Jurkat, Clone E6-1 (cell line): Measurements from ENCODE around the gene OR2F2. TPM values are rescaled to one million over a fixed set of nuclear protein-coding genes. Genes with fewer than 3 reads are reported as not detected.

Experiments used
- DNase-seq: peaks from one replicate; pipeline ENCODE4 v3.0.0-alpha.2; 2011; ENCODE audit warnings: low read depth, low spot score
- H3K4me3 ChIP-seq: 2 replicates; pipeline ENCODE4 v1.5.1; 2011; ENCODE audit warnings: mild to moderate bottlenecking, low read length, control low read depth, moderate library complexity
- polyA plus RNA-seq: library from polyadenylated mRNA; unstranded; fragments of >200 nt; gene quantifications from one replicate; pipeline ENCODE4 v1.2.1, GENCODE V29; 2012; ENCODE audit warnings: missing spikeins; ENCODE audit not compliant: insufficient read length, insufficient read depth

OR2F2 gene, protein sequence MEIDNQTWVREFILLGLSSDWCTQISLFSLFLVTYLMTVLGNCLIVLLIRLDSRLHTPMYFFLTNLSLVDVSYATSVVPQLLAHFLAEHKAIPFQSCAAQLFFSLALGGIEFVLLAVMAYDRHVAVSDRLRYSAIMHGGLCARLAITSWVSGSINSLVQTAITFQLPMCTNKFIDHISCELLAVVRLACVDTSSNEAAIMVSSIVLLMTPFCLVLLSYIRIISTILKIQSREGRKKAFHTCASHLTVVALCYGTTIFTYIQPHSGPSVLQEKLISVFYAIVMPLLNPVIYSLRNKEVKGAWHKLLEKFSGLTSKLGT
- polyA plus RNA-seq: not detected

DNA sequence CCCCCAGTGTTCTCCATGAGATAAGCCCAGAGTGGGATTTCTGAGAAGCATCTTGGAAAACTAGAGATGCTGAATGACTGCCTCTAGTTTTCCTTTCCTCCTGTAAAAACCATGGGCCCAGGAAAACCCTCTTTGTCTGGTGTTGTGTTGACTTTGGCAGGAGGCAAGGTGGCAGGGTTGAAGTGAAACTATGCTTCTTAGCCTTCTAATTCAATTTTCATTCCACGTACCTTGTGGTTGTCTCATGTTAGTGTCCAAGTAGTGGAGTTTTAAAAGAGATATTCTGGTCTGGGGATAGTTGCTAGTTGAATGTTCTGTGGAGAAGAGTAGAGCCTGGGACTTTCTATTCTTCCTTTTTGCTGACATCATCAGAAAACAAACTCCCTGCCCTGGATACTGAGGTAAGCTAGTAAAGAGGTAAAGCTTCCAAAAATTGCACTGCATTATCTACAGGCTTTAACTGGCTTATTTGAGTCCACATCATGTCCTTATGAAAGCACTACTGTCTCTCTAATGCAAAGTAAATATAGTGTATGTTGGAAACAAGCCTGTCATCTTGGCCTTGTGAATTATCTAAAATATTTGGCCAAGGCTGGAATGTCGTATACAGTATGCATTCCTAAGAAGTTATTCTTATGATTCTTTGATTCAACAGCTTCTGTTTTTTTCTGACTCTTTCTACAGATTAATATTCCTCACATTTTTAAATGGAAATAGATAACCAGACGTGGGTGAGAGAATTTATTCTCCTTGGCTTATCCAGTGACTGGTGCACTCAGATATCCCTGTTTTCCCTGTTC lies at the start of gene OR2F2:
OR2F2 (plus strand) TSS at position 708 of the 800 bp plus-strand sequence; CDS start at position 708, 0 bp downstream.
- DNase-seq: no peak
- no peak within 1 kb of the TSS for H3K4me3 ChIP-seq

DNA sequence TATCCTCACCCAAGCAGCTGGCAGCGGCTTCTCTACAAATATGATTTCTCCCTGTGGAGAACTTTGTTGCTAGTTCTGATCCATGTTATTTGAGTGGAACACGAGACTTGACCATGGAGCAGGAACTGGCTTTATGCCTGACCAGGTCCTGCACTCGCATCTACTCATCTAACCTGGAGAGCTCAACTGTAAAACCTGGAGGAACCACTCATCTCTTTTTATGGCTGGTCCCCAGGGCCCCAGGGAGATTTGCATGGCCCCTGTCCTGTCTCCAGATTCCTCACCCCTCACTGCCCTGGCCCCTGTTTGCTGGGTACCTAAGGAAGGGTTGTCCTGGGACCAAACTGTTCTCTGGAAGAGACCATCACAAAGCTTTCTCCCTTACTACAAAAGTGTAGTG lies 49.1 kb upstream of the OR2F2 start:
- no peak overlapping the region for H3K4me3 ChIP-seq
- DNase-seq: no peak

DNA sequence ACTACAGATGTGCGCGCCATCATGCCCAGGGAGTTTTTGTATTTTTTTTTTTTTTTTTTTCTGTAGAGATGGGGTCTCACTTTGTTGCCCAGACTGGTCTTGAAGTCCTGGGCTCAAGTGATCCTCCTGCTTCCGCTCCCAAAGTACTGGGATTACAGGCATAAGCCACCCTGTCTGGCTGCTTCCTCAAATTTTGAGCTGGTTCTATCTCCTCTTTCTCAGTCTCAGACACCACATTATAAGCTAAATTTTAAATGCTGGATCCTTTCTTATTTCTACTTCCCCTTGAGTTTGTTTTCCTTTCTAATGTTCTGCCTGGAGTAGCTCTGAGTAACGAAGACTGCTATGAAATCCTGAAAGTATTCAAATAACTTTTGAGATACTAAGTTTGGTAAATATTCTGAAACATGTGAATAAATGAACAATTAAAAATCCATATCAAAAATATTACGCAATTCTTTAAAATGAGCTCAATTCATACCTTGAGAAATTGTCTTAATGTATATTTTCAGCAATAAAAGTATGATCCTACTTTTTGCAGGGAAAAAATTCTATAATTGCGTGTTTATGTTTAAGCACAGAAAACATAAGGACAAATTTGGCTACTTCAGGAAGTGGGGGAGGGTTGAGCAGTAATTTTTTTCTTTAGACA lies 48.1 kb upstream of the OR2F2 start:
- no peak for DNase-seq
- no peak overlapping the region for H3K4me3 ChIP-seq

DNA sequence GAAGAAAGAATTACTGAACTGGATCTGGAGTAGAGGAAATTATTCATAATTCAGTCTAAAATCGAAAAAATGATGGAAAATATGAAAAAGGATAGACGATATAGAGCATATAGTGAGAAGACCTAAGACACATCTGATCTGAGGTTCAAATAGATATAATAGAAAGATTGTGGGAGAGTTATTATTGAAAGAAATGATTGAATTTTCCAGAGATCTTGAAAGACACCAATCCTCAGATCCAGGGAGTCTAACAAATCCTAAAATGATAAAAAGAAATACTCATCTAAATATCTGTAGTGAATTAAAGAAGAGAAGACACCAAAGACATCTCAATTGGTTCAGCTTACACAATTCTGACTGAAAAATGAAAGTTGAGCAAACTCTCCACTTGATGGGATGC lies 46.0 kb upstream of the OR2F2 start:
- no peak for DNase-seq
- H3K4me3 ChIP-seq: no peak overlapping the region

DNA sequence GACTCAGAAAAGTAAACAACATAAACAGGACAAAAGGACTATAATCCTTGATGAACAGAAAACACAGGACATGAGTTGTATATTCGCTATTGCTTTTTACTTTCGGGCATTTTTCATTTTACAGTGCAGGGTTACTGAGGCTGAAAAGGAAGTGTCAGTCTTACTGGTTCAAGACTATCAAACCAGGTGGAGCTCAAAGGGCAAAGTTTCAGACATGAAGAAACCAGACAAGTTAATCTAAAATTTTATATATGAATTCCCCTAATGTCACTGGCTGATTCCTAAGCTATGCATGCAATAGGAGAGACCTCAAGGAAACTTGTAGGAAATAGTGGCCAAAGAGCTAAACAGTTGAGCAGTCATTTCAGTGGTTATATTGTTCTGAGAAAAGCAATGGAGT lies 44.5 kb upstream of the OR2F2 start:
- no peak overlapping the region for H3K4me3 ChIP-seq
- DNase-seq: no peak

DNA sequence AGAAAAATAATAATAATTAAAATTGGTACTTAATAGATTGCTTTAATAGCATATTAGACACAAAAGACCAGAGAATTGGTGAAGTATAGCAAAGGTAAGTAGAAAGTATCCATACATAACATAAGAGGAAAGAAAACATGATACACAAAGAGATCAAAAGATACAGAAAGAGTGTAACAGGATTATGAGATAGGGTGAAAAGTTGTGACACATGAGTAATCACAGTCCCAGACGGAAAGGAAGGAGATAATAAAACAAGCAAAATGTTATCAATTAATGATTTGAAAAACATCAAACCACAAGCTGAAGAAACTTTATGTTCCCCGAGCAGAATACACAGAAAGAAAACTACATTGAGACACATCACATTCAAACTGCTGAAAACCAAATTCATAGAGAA lies 43.6 kb upstream of the OR2F2 start:
- H3K4me3 ChIP-seq: no peak overlapping the region
- DNase-seq: no peak

DNA sequence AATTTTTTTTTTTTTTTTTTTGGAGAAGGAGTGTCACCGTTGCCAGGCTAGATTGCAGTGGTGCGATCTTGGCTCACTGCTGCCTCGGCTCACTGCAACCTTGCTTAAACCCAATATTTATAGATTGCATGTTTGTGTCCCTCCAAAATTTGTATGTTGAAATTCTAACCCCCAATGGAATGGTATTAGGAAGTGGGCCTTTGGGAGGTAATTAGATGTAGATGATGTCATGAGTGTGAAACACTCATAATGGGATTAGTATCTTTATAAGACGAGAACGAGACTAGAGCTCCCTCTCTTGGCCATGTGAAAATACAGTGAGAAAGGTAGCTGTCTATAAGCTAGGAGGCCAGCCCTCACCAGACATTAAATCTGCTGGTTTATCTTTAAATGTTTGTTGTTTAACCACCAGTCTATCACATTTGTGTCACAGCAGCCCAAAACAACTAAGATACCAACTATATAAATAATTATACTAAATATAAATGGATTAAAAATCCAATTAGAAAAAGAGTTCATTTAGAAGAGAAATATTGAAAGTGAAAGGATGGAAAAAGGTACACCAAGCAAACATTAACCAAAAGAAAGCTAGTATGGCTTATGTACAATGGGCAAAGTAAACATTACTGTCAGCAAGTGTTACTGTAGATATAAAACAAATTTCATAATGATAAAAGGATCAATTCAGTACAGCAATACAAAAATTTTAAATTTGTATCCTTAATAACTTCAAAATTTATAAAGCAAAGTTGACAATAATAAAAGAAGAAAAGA lies 42.3 kb upstream of the OR2F2 start:
- no peak overlapping the region for H3K4me3 ChIP-seq
- no peak for DNase-seq

DNA sequence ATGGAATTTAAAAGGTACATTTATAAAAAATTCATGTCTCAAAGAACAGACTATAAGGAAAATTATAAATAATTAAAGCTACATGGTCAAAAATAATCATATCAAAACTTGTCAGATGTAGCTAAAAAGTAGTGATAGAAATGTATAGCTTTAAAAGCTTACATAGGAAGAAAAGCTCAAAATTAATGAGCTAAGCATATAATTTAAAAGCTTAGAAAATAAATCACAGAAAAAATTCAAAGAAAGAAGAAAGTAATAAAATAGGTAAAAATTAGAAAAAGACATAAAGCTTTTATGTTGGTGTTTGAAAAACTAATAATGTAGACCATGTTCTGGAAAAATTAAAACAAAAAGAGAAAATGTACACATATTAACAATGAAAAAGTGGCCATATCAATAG lies 38.4 kb upstream of the OR2F2 start:
- DNase-seq: no peak
- H3K4me3 ChIP-seq: no peak overlapping the region

DNA sequence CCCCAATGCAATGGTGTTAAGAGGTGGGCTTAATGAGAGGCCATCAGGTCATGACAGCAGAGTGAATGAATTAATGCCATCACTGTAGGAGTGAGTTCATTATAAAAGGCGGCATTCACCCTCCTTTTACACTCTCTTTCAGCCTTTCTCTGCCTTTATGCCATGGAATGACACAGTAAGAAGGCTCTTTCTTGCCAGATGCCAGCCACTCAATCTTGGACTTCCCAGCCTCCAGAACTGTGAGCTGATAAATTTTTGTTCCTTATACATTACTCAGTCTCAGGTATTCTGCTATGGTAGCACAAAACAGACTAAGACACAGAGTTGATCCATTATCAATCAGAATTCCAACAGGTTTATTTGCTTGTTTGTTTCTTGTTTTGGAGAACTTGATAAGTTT lies 36.2 kb upstream of the OR2F2 start:
- no peak overlapping the region for H3K4me3 ChIP-seq
- no peak for DNase-seq

DNA sequence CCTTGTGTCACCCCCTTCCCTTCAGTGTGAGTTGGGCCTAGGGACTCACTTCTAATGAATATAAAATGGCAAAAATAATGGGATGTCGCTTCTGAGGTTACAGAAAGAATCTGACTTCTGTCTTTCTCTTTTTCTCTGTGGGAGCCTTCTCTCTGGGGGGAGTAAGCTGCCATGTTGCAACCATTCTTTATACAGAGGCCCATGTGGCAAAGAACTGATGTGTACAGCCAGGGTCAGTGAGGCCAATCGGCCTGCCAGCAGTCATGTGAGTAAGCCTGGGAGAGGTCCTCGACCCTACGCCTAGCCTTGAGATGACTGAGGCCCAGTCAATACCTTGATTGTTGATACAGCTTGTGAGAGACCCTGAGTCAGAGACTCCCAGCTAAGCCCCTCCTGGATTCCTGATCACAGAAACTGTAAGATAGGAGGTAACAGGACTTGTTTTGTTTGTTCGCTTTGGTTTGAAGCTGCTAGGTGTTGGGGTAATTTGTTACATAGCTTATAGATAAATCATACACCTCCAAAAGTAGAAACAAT lies 34.7 kb upstream of the OR2F2 start:
- DNase-seq: no peak
- no peak overlapping the region for H3K4me3 ChIP-seq

DNA sequence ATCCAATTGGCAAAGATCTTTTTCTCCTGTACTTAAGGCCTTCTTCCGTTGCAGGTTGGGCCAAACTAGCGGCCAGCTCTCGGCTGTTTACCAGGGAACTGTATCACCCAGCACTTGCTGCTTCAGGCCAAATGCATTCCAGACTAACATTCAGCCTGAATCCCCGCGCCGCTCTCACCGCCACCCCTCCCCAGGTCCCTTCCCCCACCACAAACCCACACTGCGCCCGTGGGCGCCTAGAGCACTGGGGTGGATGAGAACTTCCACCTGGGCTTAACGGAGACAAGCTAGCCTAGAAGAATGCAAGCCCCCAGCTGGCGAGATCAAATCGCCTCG lies 33.7 kb upstream of the OR2F2 start:
- DNase-seq: no peak
- peak overlapping the region; percentile 79 for H3K4me3 ChIP-seq

DNA sequence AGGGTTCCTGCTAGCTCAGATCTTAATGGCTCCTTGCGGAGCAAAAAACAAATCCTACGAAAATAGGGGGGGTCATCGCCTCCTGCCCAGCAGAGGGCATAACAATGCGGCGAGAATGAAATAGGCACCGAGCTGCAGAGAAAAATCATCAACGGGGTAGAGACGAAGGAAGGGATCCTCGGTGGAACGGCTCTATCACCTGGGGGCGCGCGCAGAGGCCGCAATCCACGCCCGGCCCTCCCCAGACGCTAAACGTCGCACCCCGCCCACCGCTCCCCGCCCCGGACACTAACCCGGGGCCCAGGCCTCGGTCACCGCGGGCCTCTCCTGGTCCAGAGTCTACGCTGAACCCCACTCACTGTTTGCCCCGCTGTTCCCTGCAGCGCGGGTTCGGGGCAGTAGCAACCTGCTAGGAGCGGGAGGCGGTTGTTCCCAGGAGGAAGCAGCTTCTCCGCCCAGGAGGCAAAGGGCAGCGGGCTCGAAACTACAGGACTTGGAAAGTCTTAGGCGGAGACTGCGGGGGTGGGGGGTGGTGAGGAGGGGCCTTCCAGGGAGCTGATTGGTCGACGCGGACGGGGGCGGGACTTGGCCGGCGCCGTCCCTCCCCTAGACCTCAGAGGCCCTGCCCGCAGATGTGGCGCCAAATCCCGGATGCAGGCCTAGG lies 33.2 kb upstream of the OR2F2 start, which contains the start of gene TCAF1:
TCAF1 (minus strand) TSS at position 509 of the 664 bp plus-strand sequence. CDS start 25,568 bp downstream, outside the sequence.
- peak within 1 kb of the TSS; percentile 79 for H3K4me3 ChIP-seq
- DNase-seq: peak; percentile 82

DNA sequence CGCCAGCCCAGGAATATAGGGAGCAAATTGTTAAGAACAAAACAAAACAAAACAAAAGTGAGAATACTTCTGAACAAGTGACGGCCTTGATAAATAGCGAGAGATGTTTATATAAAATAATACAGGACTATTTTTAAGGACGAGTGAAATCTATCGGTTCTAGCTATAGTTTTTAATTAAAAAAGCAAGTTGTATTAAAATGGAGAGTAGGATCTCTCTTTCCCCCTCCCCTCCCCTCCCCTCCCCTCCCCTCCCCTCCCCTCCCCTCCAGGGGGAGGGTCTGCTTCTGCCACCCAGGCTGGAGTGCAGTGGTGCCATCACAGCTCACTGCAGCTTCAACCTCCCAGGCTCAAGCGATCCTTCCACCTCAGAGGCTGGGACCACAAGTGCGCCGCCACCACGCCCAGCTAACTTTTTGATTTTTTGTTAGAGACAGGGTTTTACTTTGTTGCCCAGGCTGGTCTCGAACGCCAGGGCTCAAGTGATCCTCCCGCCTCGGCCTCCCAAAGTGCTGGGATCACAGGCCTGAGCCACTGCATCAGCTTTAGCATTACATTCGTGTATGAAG lies 32.6 kb upstream of the OR2F2 start:
- peak overlapping the region; percentile 79 for H3K4me3 ChIP-seq

DNA sequence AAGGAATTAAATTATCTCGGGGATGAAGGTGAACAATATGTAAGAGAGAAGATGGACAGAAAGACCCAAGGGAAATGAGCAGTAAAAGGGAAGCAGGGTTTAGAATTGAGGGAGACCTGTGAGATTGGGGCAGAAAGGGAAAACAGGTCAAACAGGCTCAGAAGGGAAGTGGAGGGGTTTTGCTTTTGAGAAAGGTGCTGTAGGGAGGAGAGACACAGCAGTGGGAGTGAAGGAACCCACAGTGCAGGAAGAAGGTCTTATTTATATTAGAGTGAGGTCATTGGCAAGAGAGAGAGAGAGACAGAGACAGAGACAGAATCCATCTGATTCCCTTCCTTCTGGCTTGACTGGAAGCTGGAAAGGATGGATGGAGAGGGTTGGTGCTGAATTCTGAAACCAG lies 29.5 kb upstream of the OR2F2 start:
- H3K4me3 ChIP-seq: no peak overlapping the region
- no peak for DNase-seq

More for the DNA sequence above, 32.6 kb upstream of the OR2F2 start:
- DNase-seq: no peak

DNA sequence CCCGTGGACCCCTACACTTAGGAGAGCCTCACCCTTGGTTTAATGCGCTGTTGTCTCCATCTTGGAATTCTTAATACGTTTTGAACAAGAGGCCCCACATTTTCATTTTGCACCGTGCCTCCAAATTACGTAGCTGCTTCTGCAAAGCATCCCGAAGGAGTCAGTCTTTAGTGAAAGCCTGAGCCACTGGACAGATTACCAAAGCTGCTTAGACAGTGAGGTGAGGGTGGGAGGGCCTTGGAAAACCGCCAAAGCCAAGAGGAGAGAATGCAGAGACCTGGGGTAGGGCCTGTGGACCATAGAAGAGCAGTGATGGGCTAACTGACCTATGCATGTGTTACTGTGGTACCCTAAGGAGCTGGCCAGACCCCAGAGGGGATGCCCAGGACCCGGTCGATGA lies 28.9 kb upstream of the OR2F2 start:
- no peak for DNase-seq
- no peak overlapping the region for H3K4me3 ChIP-seq

DNA sequence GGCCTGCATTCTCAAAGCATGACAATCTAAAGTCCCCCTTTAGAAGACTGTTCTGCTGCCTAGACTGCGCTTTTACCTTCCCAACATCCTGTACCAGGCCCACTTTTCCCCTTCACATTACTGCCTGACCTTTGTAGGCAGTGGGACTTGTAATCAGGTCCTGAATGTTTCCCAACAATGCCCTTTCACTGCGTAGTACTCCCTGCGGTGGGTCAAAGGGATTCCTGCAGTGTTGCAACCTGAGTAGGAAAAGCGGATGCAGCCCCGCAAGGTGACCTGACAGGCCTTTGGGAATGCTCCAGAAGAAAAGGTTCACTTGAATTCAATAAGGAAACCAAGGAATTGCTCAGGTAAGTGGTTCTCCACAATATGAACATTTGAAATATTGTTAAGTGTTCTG lies 28.1 kb upstream of the OR2F2 start:
- H3K4me3 ChIP-seq: no peak overlapping the region
- DNase-seq: no peak

DNA sequence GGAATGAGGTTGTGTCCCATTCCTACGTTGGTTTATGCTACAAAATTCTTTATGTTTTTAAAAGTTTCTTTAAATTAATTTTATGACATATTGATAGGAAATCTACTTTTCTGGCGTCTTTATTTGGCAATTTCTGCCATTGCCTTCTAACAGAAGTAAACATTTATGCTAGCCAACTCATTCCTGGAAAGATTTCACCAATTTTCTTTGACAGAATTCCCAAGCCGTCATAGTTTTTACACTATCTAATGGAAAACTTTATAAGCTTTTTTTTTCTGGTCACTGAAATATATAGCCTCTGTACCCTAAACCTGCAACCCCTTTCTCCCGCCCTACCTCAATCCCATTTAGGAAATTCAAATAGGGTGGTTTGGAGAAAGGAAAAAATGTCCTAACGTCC lies 26.9 kb upstream of the OR2F2 start:
- no peak overlapping the region for H3K4me3 ChIP-seq
- DNase-seq: no peak

DNA sequence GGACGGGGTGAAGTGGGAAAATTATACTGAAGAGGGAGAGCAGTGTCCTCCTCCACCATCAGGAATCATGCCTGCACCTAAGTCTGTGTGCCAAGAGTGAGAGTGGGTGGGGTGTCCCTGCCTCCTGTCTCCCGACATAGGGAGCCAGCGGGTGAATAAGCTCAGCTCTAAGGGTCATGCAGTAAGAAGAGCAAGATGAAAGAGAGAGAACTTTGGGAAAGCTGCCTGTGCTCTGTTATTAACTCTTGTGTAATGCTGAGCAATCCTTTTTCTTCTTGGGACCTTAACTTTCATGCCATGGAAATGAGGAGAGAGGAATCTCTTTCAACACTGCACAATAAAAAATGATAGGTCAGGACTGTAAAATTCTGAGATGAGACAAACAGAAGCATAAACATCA lies 25.2 kb upstream of the OR2F2 start:
- DNase-seq: no peak
- no peak overlapping the region for H3K4me3 ChIP-seq
